ENCODE data around the gene DNAH6. TPM values are rescaled to one million over a fixed set of nuclear protein-coding genes. Genes with fewer than 3 reads are reported as not detected.
"Not testable (repeated sequence)": the region's sequence is repeated elsewhere in the genome, so short reads cannot be mapped to it uniquely, and the experiment has no call there.

Gene DNAH6
- total and polyA plus RNA-seq, 2 donors = 0.58 to 1.4 TPM

GRCh38 chr2:84868327-84868726 is 352.0 kb downstream of the DNAH6 start:
- WGBS = 96% methylated on average over 3 of the region's 4 CpGs
- not testable (repeated sequence) for H3K4me1 ChIP-seq (ENCODE audit: insufficient read depth); H3K36me3 ChIP-seq (ENCODE audit: insufficient read depth); H3K4me3 ChIP-seq (ENCODE audit: low read depth, low read length); H3K27ac ChIP-seq (ENCODE audit: low read depth); DNase-seq (ENCODE audit: extremely low spot score)

Other genes starting within 250 kb of the DNAH6 start
- 80.7 TPM for gene SUCLG1, start 57.2 kb upstream of the DNAH6 start, total RNA-seq
- gene SUCLG1, start 57.2 kb upstream of the DNAH6 start, polyA plus RNA-seq = 142 TPM